A549 treated with Hydrocortisone at 1 μM for 4 hours (cell line): ENCODE data around the gene GOLPH3. TPM values are rescaled to one million over a fixed set of nuclear protein-coding genes. Genes with fewer than 3 reads are reported as not detected.

Experiments used
- total RNA-seq: library from RNA; stranded (reverse); fragments of 200-300 nt; extraction: Qiagen RNA extraction; gene quantifications from 5 replicates; pipeline ENCODE4 v1.2.3, GENCODE V29; 2022

Gene GOLPH3
- total RNA-seq, result 59.7 to 90.6 TPM (median 75.5 TPM) in 5 replicates

GRCh38 chr5:32174011-32174870, at the start of gene GOLPH3:
Gene GOLPH3, minus strand, starts transcription at chr5:32174319. Its CDS starts 285 bp downstream, at chr5:32174034.

Other genes with a start within 250 kb of the GOLPH3 start
- gene MTMR12, start 138.6 kb upstream of the GOLPH3 start, total RNA-seq, result 14.2 to 21.8 TPM (median 18.5 TPM) in 5 replicates